GM19043 (cell line): ENCODE results near the gene PRAMEF5.
"Not testable (repeated sequence)": the region's sequence is repeated elsewhere in the genome, so short reads cannot be mapped to it uniquely, and the experiment has no call there.

ENCODE experiments used
- ATAC-seq: cut with Tn5 transposase; IDR thresholded peaks from one replicate; pipeline ENCODE4 v1.9.1; 2021; ENCODE audit warnings: low read depth; ENCODE audit not compliant: unreplicated experiment

Gene PRAMEF5

DNA sequence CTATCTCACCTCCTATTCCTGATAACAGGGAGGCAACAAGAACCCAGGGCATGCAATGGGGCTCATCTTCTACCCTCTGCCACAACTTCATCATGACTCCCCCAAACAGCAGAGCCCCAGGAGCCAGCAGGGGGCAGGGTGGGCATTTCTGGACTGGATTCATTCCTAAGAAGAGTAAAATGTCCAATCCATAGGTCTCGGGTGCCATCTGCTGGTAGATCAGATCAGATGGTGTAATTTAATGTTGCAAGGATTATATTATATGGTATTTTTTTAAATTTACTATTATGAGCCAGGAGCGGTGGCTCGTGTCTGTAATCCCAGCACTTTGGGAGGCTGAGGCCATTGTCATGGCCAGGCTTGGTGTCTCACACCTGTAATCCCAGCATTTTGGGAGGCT lies 11.1 kb downstream of the PRAMEF5 start:
- not testable (repeated sequence) for ATAC-seq

GRCh38 chr1:13277016-13277415 lies 23.0 kb downstream of the PRAMEF5 start:
- ATAC-seq = not testable (repeated sequence)

DNA sequence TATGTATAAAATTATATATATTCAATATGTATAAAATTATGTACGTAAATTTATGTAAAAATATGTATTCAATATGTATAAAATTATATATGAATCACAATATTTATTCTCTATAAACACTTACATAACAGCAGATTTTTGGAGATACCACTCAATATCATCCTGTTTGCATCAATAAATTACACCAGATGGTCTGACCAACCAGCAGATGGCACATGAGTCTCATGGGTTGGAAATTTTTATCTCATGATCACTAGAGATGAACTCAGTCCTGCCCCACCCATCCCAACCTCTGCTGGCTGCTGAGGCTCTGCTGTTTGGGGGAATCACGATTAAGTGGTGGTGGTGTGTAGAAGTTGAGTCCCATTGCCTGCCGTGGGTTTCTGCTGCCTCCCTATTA lies 25.6 kb downstream of the PRAMEF5 start:
- ATAC-seq = not testable (repeated sequence)

DNA sequence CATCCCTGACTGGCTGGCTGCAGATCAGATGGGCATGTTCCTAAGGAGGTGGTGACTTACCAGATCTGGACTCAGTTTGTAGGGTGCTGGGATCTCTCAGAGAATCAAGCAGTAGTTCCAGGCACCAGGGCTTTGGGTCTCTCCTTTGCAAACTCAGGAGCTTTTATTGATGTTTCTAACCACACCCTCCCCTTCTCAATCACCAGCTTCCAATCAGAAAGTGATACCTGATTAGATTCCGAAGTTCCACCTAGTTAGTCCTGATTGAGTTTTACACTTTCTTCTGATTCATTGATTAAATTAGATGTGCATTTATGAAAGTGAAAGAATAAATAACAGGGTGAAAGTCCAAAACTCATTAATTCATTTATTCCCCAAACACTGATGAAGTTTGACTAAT lies 31.0 kb downstream of the PRAMEF5 start, which contains the start of gene PRAMEF8:
Gene PRAMEF8 (minus strand): TSS at position 101 of the 400 bp plus-strand sequence. CDS start 1,046 bp downstream, outside the sequence.
- ATAC-seq = not testable (repeated sequence)

DNA sequence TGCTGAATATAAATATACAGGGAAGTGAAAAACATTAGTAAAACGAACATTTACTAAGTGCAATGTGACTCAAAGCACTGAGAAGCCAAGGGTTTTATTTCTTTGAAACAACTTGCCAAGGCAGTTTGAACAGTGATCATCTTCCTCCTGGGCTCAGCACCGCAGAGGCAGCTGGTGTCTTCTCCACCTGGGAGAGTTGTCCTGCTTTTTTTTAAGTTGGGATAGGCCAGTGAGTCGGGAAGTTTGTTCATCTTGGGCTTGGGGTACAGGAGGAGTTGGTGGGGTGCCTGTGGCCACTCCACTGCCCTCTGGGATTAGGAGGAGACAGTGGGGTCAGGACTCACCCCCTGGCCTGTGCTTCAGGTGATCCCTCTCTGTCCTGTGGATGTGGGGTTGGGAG lies 35.0 kb downstream of the PRAMEF5 start:
- not testable (repeated sequence) for ATAC-seq

DNA sequence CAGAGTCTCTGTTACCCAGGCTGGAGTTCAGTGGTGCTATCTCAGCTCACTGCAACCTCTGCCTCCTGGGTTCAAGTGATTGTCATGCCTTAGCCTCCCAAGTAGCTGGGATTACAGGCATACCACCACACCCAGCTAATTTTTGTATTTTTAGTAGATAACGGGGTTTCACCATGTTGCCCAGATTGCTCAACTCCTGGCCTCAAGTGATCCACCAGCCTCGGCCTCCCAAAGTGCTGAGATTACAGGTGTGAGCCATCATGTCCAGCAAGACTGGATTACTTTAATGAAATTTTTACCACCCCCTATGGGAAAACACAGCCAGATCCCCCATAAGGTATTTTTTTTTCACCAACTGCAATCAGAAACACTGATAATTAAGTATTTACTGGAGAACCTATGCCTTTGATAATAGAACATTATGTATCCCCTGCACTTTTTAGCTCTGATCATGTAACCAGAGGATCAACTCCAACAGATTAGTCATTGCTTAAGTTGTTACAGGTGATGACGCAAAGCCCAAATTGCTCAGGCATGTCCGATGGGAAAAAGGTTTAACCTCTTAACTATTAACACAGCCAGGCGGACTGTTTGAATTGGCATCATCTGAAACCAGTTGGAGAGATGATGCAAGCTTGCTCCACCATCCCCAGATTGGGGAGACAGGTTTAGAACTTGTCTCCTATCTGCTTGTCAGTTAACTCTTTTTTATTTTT lies 43.4 kb downstream of the PRAMEF5 start:
- not testable (repeated sequence) for ATAC-seq

DNA sequence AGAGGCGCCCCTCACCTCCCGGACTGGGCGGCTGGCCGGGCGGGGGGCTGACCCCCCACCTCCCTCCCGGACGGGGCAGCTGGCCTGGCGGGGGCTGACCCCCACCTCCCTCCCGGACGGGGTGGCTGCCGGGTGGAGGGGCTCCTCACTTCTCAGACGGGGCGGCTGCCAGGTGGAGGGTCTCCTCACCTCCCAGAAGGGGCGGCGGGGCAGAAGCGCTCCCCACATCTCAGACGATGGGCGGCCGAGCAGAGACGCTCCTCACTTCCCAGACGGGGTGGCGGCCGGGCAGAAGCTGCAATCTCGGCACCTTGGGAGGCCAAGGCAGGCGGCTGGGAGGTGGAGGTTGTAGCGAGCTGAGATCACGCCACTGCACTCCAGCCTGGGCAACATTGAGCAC lies 44.7 kb downstream of the PRAMEF5 start:
- not testable (repeated sequence) for ATAC-seq

GRCh38 chr1:13302197-13302596 lies 48.2 kb downstream of the PRAMEF5 start:
- ATAC-seq = not testable (repeated sequence)

GRCh38 chr1:13303239-13303638 lies 49.2 kb downstream of the PRAMEF5 start, which contains the start of gene PRAMEF33:
Gene PRAMEF33 (plus strand): TSS chr1:13303539. CDS start chr1:13305955, 2,416 bp downstream.
- not testable (repeated sequence) for ATAC-seq
